ENCODE results near the gene RPS27L.
"Not testable (repeated sequence)": the region's sequence is repeated elsewhere in the genome, so short reads cannot be mapped to it uniquely, and the experiment has no call there.

Gene RPS27L

DNA sequence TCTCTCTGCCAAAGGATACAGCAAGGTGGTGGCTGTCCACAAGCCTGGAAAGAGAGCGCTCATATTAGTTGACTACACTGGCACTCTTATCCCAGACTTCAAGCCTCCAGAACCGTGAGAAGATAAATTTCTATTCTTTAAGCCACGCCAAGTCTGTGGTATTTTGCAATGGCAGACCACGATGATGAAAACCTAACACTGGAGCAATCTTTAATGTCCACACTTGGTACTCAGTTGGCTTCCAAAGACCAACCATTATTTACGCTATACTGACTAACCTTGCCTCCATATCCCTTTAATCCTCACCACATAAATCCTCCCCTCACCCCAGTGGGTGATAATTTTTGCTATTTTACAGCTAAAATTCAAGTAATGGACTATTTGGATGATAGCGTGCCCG is 52.5 kb downstream of the RPS27L start:
- no peak overlapping the region for H3K4me3 ChIP-seq (ENCODE audit: low read depth, low read length)
- CTCF ChIA-PET = no interaction called here
- H3K27ac ChIP-seq (ENCODE audit: extremely low read depth, low read depth, low read length) = no peak overlapping the region
- POLR2A ChIA-PET = no interaction called here
- H3K4me1 ChIP-seq (ENCODE audit: control insufficient read depth, insufficient read depth, low read length) = no peaks in the 10 kb centered on the region
- TF ChIP-seq ZNF335 (tag by site-specific recombination; conservative IDR thresholded peaks at IDR 0.05) (no peak), ZNF2 (tag by site-specific recombination; IDR thresholded peaks at IDR 0.05) (no peak), KLF7 (tag by site-specific recombination; IDR thresholded peaks at IDR 0.05; ENCODE audit: borderline replicate concordance) (no peak), ZNF169 (tag by site-specific recombination; IDR thresholded peaks at IDR 0.05) (no peak), ZNF132 (tag by site-specific recombination; IDR thresholded peaks at IDR 0.05; ENCODE audit: borderline replicate concordance) (no peak), MZF1 (tag by site-specific recombination; IDR thresholded peaks at IDR 0.05; ENCODE audit: borderline replicate concordance) (no peak)
- TF ChIP-seq, protein P1, sequence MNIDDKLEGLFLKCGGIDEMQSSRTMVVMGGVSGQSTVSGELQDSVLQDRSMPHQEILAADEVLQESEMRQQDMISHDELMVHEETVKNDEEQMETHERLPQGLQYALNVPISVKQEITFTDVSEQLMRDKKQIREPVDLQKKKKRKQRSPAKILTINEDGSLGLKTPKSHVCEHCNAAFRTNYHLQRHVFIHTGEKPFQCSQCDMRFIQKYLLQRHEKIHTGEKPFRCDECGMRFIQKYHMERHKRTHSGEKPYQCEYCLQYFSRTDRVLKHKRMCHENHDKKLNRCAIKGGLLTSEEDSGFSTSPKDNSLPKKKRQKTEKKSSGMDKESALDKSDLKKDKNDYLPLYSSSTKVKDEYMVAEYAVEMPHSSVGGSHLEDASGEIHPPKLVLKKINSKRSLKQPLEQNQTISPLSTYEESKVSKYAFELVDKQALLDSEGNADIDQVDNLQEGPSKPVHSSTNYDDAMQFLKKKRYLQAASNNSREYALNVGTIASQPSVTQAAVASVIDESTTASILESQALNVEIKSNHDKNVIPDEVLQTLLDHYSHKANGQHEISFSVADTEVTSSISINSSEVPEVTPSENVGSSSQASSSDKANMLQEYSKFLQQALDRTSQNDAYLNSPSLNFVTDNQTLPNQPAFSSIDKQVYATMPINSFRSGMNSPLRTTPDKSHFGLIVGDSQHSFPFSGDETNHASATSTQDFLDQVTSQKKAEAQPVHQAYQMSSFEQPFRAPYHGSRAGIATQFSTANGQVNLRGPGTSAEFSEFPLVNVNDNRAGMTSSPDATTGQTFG (tag by site-specific recombination; IDR thresholded peaks at IDR 0.05; ENCODE audit: borderline replicate concordance) = no peak
- no peaks in the 10 kb centered on the region for H3K36me3 ChIP-seq (ENCODE audit: control insufficient read depth in 2 of 2, insufficient read depth in 1 of 2, low read length in 2 of 2)
- H3K9me3 ChIP-seq (ENCODE audit: control insufficient read depth, insufficient read depth, low read depth, low read length) = no peaks in the 10 kb centered on the region

DNA sequence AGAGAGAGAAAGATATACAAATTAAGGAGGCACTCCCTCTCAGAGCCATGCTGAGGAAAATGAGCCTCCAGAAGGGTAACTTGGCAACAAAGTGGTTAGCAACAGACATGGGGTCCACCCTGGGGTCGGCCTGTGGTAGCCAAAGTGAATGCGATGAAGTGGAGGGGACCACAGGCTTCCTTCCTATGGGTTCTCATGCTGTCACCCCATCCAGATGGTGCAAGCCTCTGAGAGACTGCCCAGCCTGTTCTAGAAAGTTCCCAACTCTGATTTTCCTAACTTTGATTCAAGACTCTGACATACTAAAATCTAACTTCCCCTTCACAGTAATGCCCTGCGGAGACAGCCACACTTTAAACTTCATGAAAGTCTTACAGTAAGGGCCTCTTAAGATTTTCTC is 53.9 kb downstream of the RPS27L start:
- TF ChIP-seq ZNF146 (tag by site-specific recombination; IDR thresholded peaks at IDR 0.05) = no peak
- no peaks in the 10 kb centered on the region for H3K36me3 ChIP-seq (ENCODE audit: control insufficient read depth in 2 of 2, insufficient read depth in 1 of 2, low read length in 2 of 2)
- H3K4me1 ChIP-seq (ENCODE audit: control insufficient read depth, insufficient read depth, low read length) = no peaks in the 10 kb centered on the region
- H3K9me3 ChIP-seq (ENCODE audit: control insufficient read depth, insufficient read depth, low read depth, low read length) = no peaks in the 10 kb centered on the region
- CTCF ChIA-PET = no interaction called here
- POLR2A ChIA-PET = no interaction called here
- H3K27ac ChIP-seq (ENCODE audit: extremely low read depth, low read depth, low read length) = no peak overlapping the region
- no peak overlapping the region for H3K4me3 ChIP-seq (ENCODE audit: low read depth, low read length)

GRCh38 chr15:63099581-63099980 is 57.7 kb downstream of the RPS27L start:
- POLR2A ChIA-PET = not testable (repeated sequence)

GRCh38 chr15:63098901-63099300 is 58.4 kb downstream of the RPS27L start:
- H3K27ac ChIP-seq (ENCODE audit: extremely low read depth, low read depth, low read length); H3K4me1 ChIP-seq (ENCODE audit: control insufficient read depth, insufficient read depth, low read length); CTCF ChIA-PET; H3K36me3 ChIP-seq (ENCODE audit: control insufficient read depth in 2 of 2, insufficient read depth in 1 of 2, low read length in 2 of 2); POLR2A ChIA-PET; H3K4me3 ChIP-seq (ENCODE audit: low read depth, low read length); H3K9me3 ChIP-seq (ENCODE audit: control insufficient read depth, insufficient read depth, low read depth, low read length): not testable (repeated sequence)

More at GRCh38 chr15:63099581-63099980, 57.7 kb downstream of the RPS27L start:
- H3K9me3 ChIP-seq (ENCODE audit: control insufficient read depth, insufficient read depth, low read depth, low read length); H3K4me1 ChIP-seq (ENCODE audit: control insufficient read depth, insufficient read depth, low read length); H3K27ac ChIP-seq (ENCODE audit: extremely low read depth, low read depth, low read length); H3K36me3 ChIP-seq (ENCODE audit: control insufficient read depth in 2 of 2, insufficient read depth in 1 of 2, low read length in 2 of 2); H3K4me3 ChIP-seq (ENCODE audit: low read depth, low read length): not testable (repeated sequence)
- CTCF ChIA-PET = interaction anchor here (0.5 kb wide), 1 partner anchor 812 kb away, joined by 3 read pairs; no protein-coding TSS in a partner anchor

All from HEK293 (cell line).